Activated T-cell treated with anti-CD3 and anti-CD28 coated beads, Interleukin-2, amount 50 U/mL, for 48 hours (primary cell): ENCODE measurements around the gene SLC22A12.
"Not testable (repeated sequence)": the region's sequence is repeated elsewhere in the genome, so short reads cannot be mapped to it uniquely, and the experiment has no call there.

Experiments used
- DNase-seq, 2 experiments: peaks; one replicate each; pipeline ENCODE4 v3.0.0-alpha.2; 2020

The SLC22A12 gene

DNA sequence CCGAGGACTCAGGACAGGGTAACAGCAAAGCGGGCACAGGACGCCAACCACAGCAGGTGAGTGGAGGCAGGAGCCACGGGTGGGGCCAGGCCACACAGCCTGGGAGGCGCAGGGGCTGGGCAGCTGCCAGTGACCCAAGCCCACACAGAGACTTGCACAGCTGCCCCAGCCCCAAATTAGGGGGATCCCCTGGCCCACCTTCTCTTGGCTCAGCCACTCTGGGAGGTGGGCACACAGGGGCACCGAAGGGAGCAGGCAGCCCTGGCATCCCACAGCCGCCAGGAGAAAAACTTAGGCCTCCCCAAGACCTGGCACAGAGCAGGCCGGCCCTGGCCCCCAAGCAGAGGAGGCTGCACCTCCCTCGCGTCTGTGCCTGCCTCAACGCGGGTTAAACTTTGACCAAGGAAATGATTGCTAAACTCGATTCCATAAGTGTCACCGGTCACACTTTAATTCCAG, at the start of gene SLC22A12:
Gene SLC22A12 (plus strand): TSS at position 458 of the 459 bp plus-strand sequence. CDS start 337 bp downstream, outside the sequence.
- DNase-seq = no peak

GRCh38 chr11:64542172-64543125, 48.6 kb upstream of the SLC22A12 start:
- no peak for DNase-seq

- DNase-seq = no peak
These were observed 47.2 kb upstream of the SLC22A12 start for GRCh38 chr11:64543818-64544217.

DNA sequence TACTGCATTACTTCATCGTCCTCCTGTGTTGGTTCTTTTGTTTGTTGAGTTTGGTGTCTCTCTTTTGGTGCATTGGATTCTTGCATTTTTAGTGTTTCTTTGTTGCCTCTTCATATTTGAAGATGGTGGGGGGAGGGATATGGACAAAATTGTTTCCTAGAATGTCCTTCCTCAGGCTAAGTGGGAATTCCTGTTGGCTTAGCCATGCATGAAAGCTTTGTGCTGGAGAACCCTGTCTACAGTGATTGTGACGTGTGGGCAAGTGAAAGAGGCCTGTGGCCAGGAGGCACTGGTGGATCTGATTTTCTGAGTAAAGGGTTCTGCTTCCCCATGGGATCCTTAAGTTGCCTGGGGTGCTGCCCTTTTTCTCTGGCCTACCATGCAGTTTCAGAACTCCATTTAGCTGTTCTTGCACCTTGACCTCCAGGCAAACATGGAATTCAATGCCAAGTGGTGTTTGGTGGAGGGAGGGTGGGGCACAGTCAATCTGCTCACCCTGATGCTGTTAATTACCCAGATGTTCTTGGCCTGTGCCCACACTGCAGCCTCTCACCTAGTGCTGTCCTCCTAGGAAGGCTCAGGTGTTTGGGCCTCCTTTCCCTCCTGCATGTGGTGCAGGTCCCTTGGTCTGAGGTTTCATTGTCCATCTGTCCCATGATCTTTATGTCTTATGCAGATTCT, 46.3 kb upstream of the SLC22A12 start:
- DNase-seq = no peak

GRCh38 chr11:64545619-64546018, 45.4 kb upstream of the SLC22A12 start:
- no peak for DNase-seq

- DNase-seq = no peak
These were observed 44.8 kb upstream of the SLC22A12 start for GRCh38 chr11:64546176-64546575.

DNA sequence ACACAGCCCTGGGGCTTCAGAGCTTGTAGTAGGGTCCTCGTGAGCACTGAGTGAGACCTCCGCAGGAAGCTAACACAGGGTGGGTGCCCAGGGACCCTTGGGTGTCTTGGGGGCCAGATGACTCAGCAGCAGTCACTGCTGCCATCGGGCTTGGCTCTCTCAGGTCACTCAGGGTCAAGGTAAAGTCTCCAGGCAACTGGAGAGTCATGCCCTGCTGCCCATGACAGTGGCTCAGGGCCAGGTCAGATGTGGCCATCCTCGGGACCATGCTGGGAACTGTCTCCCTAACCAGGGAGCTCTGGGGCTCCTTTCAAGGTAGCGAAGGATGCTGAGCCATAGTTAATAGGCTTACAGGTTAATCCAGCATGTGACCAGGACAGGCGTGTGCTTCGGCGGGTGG, 44.4 kb upstream of the SLC22A12 start:
- no peak for DNase-seq

DNA sequence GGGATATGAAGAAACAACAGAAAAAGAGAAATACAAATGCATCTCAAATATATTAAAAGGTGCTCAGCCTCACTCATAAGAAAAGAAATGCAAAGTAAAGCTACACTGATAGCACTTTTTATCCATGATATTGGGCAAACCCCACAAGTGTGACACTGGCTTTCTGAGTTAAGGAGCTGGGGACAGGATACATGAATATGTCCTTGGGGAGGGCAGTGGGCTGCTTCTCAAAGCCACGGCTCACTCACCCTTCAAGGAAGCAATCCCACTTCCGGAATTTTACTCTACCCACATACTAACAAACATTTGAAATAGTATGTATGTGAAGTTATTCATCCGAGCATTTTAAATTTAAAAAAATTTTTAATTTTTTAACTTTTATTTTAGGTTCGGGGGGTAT, 41.1 kb upstream of the SLC22A12 start:
- DNase-seq = no peak

DNA sequence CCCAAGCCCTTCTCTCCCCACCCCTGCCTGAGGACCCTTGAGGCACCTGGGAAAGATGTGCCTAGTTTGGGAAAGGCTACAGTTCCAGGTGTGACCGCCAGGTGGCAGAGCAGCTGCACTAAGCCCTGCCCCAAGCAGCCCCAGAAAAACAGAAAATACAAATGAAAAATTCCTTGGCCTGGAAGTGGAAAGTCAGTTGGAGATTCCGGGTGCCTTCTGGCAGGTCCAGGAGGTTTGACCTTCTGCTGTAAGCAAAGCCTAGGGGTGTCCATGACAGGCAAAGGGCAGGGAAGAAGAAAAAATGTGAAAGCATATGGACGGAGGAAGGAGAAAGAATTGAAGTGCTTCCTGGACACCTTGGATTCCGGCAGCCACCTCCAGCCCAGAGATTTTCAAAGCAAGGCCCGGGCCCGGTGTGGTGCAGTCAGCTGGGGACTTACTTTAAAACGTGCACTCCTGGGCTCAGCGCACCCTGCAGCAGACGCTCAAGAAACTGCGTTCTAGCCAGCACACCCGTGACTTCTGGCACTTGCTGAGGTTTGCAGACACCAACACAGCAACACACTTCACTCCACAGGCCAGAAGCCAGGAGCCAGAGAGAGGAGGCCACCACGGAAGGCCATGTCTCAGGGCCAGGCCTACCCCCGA, 37.3 kb upstream of the SLC22A12 start:
- peak; percentile 64 to 71 for DNase-seq

DNA sequence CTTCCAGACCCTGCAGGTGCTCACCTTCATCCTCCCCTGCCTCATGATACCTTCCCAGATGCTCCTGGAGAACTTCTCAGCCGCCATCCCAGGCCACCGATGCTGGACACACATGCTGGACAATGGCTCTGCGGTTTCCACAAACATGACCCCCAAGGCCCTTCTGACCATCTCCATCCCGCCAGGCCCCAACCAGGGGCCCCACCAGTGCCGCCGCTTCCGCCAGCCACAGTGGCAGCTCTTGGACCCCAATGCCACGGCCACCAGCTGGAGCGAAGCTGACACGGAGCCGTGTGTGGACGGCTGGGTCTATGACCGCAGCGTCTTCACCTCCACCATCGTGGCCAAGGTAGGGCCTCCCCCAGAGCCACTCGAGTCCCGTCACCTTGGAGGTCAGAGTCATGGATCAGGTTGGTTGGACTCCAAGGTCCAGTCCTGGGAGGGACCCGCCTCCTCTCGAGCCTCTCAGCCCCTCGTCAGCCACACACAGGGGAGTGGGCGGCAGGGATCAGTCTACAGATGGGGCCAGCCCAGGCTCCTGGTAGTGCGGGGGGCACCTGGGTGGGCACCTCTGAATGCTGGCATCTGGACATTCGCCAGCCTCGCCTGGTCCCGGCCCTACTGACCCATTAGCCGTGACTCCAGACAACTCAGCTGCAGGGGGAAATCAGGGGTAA, 34.8 kb upstream of the SLC22A12 start:
- no peak for DNase-seq

- DNase-seq = no peak
These were observed 34.2 kb upstream of the SLC22A12 start for GRCh38 chr11:64556721-64557250.

GRCh38 chr11:64558065-64558745, 32.8 kb upstream of the SLC22A12 start:
- DNase-seq = no peak

GRCh38 chr11:64558869-64559268, 32.2 kb upstream of the SLC22A12 start:
- no peak for DNase-seq

- no peak for DNase-seq
These were observed 31.5 kb upstream of the SLC22A12 start for GRCh38 chr11:64559351-64560138.

DNA sequence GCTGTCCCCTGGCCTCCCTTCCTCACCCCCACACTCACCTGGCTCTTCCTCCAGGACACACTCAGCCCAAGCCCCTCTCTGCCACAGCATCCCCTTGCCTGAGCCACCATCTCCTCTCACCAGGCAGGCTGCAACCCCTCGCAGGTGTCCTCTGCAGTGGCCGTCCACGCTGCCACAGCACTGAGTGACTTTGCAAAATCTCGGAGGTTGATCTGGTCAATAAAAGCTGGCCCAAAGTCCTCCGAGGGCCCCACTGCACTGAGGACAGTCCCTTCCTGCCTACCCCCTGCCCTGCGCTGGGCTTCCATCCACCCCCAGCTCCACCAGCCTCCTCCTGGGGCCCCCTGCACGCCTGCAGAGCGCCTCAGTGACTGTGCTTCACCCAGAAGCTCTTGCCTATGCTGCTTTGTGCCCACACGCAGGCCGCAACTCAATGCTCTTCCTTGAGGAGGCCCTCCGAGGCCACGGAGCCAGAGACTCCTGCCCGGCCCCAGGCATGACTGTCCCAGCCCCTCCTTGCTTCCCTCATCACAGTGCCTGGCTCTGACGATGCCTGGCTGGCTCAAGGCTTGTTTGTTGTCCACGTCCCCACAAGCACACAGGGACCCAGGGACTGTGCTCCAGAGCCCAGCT, 30.8 kb upstream of the SLC22A12 start:
- DNase-seq = no peak

- no peak for DNase-seq
These were observed 30.1 kb upstream of the SLC22A12 start for GRCh38 chr11:64560941-64561340.

DNA sequence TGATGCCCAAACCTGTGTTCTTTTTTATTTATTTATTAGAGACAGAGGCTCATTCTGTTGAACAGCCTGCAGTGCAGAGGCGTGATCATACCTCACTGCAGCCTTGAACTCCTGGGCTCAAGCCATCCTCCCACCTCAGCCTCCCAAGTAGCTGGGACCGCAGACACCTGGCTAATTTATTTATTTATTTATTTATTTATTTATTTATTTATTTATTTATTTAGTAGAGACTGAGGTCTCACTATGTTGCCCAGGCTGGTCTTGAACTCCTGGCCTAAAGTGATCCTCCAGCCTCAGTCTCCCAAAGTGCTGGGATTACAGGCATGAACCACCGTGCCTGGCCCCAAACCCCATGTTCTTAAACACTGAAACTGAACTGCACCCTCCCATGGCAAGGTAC, 29.6 kb upstream of the SLC22A12 start:
- not testable (repeated sequence) for DNase-seq

DNA sequence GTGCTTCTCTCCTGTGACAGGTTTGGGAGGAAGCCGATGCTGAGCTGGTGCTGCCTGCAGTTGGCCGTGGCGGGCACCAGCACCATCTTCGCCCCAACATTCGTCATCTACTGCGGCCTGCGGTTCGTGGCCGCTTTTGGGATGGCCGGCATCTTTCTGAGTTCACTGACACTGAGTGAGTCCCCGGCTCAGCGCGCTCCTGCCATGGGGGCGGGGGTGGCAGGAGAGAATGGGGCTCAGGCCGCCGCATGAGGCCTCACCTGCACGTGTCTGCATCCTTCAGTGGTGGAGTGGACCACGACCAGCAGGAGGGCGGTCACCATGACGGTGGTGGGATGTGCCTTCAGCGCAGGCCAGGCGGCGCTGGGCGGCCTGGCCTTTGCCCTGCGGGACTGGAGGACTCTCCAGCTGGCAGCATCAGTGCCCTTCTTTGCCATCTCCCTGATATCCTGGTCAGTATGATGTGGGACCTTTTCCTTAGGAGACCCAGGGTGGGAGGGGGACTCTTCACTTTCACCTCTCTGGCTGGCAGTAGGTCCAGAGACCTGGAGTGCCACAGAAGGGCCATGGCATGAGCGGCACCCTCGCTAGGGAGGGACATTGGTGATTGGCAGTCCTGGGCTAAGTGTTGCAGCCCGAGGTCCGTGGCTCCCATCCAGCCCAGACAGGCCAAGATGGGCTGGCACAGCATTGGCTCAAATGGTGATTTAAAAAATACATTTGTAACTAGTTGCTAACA, 28.9 kb upstream of the SLC22A12 start:
- DNase-seq = no peak

GRCh38 chr11:64562723-64563351, 28.2 kb upstream of the SLC22A12 start:
- DNase-seq = no peak
